CD4-positive, alpha-beta T cell (primary cell): ENCODE results near the gene STK32C. TPM values are rescaled to one million over a fixed set of nuclear protein-coding genes. Genes with fewer than 3 reads are reported as not detected.

Experiments used
- ATAC-seq: fragments of 200-7000 bp; cut with Tn5 transposase; one replicate; pipeline ENCODE4 v1.10.0; 2022; ENCODE audit warnings: mild to moderate bottlenecking; ENCODE audit not compliant: poor library complexity
- CTCF ChIA-PET: fragments of 350-600 bp; sonication (Branson Sonifier 250); formaldehyde crosslinking; loops from one replicate; lab custom pipeline; 2021; ENCODE audit warnings: antibody characterized with exemption, inconsistent platforms; lab: Charles Lee
- POLR2A ChIA-PET: fragments of 350-600 bp; sonication (Branson Sonifier 250); formaldehyde crosslinking; loops from one replicate; lab custom pipeline; 2021; ENCODE audit warnings: antibody characterized with exemption, inconsistent platforms; lab: Charles Lee
- DNase-seq, 14 experiments: peaks; one replicate each; pipeline ENCODE4 v3.0.0-alpha.2; 2013 to 2020; ENCODE audit warnings: mixed read lengths in 2 of 14
- H3K27ac ChIP-seq, 2 donors: one replicate each; pipeline versions ENCODE4 v1.5.1 to v1.7.0; 2013; ENCODE audit warnings: low read length in 2 of 2, low read depth in 1 of 2, mild to moderate bottlenecking in 1 of 2
- H3K27me3 ChIP-seq, 2 experiments: 1 replicate in 1 of 2; 2 replicates in 1 of 2; pipeline versions ENCODE4 v1.6.1 to v1.7.0; 2013; ENCODE audit warnings: low read length in 2 of 2, control low read depth in 1 of 2, mild to moderate bottlenecking in 1 of 2, moderate library complexity in 1 of 2; ENCODE audit not compliant: insufficient read depth in 2 of 2, control insufficient read depth in 1 of 2
- H3K36me3 ChIP-seq: one replicate; pipeline ENCODE4 v1.6.1; 2013; ENCODE audit warnings: low read length, control low read depth; ENCODE audit not compliant: insufficient read depth
- H3K4me1 ChIP-seq: one replicate; pipeline ENCODE4 v1.6.1; 2013; ENCODE audit warnings: low read length, control low read depth; ENCODE audit not compliant: insufficient read depth
- H3K4me3 ChIP-seq: one replicate; pipeline ENCODE4 v1.5.1; 2013; ENCODE audit warnings: mild to moderate bottlenecking, low read length, moderate library complexity
- H3K9me3 ChIP-seq, 2 experiments: 1 replicate in 1 of 2; 2 replicates in 1 of 2; pipeline versions ENCODE4 v1.6.1 to v1.7.0; 2013; ENCODE audit warnings: low read length in 2 of 2, mild to moderate bottlenecking in 2 of 2, control low read depth in 1 of 2, moderate library complexity in 1 of 2; ENCODE audit not compliant: control insufficient read depth in 1 of 2, insufficient read depth in 1 of 2
- H3K27ac Mint-ChIP-seq: one replicate; pipeline ENCODE4 v1.8.0; 2020; ENCODE audit warnings: mixed read lengths
- H3K27me3 Mint-ChIP-seq: one replicate; pipeline ENCODE4 v1.8.0; 2021; ENCODE audit warnings: mixed read lengths
- H3K36me3 Mint-ChIP-seq: one replicate; pipeline ENCODE4 v1.8.0; 2021; ENCODE audit warnings: low read depth, mixed read lengths
- H3K4me1 Mint-ChIP-seq: one replicate; pipeline ENCODE4 v1.8.0; 2021; ENCODE audit warnings: low read depth, mixed read lengths
- H3K4me3 Mint-ChIP-seq: one replicate; pipeline ENCODE4 v1.8.0; 2020; ENCODE audit warnings: mild to moderate bottlenecking, mixed read lengths
- H3K9me3 Mint-ChIP-seq: one replicate; pipeline ENCODE4 v1.8.0; 2020; ENCODE audit warnings: mixed read lengths
- intact Hi-C, 2 experiments: fragments of 100-400 bp; cut with DNase I in 1 of 2; cut with micrococcal nuclease in 1 of 2; formaldehyde crosslinking; loops; one replicate each; pipeline versions ENCODE4 v1.15.1 to v1.9.0; 2023 to 2025; cut with DNase I, micrococcal nuclease
- total RNA-seq, 174 experiments: library from RNA in 2 of 174; stranded (reverse) in 2 of 174; gene quantifications; one replicate each; pipeline ENCODE4 v1.2.3 and lab custom pipeline; 2021 to 2026
- TF ChIP-seq, protein P1 (sequence below): fragments of 200-600 bp; IDR thresholded peaks from one replicate; pipeline ENCODE4 v1.8.0; 2022; ENCODE audit warnings: antibody characterized with exemption, mild to moderate bottlenecking

Gene STK32C
- total RNA-seq, 2 experiments from 2014 or later = 4.9 to 5.2 TPM

DNA sequence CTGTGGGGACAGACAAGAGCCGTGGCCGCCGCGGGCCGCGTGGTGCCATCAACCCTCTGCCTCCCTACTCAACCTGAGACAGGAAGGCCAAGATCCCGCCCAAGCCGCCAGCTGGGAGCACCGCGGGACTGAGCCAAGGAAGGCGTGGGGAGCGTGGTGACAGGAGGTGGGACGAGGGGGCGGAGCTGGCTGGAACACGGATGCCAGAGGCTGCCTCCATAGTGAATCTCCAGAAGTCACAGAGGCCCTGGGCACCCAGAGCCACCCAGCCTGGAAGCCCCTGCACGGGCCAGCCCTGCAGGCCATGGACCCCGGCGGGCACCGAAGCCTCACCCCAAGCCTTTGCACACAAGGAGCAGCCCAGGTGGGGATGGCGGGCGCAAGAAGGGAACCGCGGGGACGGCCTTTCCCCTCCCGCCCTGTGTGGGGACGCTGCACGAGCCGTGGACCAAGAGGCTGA, 139.1 kb downstream of the STK32C start:
- Mint-ChIP-seq H3K4me1 (peaks cover 13% of the 10 kb centered on the region), H3K27me3 (peaks cover 8% of the 10 kb centered on the region), H3K27ac (no peak overlapping the region), H3K36me3 (no peaks in the 10 kb centered on the region), H3K9me3 (no peaks in the 10 kb centered on the region), H3K4me3 (no peak overlapping the region)
- Histone ChIP-seq H3K9me3 (no peaks in the 10 kb centered on the region), H3K4me3 (no peak overlapping the region), H3K36me3 (no peaks in the 10 kb centered on the region), H3K27ac (no peak overlapping the region), H3K4me1 (peaks cover 3% of the 10 kb centered on the region), H3K27me3 (no peaks in the 10 kb centered on the region)
- intact Hi-C loops = no loop called here
- TF ChIP-seq, protein P1, sequence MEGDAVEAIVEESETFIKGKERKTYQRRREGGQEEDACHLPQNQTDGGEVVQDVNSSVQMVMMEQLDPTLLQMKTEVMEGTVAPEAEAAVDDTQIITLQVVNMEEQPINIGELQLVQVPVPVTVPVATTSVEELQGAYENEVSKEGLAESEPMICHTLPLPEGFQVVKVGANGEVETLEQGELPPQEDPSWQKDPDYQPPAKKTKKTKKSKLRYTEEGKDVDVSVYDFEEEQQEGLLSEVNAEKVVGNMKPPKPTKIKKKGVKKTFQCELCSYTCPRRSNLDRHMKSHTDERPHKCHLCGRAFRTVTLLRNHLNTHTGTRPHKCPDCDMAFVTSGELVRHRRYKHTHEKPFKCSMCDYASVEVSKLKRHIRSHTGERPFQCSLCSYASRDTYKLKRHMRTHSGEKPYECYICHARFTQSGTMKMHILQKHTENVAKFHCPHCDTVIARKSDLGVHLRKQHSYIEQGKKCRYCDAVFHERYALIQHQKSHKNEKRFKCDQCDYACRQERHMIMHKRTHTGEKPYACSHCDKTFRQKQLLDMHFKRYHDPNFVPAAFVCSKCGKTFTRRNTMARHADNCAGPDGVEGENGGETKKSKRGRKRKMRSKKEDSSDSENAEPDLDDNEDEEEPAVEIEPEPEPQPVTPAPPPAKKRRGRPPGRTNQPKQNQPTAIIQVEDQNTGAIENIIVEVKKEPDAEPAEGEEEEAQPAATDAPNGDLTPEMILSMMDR = no peak
- CTCF ChIA-PET = no interaction called here
- no peak for ATAC-seq
- no peak for DNase-seq
- POLR2A ChIA-PET = no interaction called here

DNA sequence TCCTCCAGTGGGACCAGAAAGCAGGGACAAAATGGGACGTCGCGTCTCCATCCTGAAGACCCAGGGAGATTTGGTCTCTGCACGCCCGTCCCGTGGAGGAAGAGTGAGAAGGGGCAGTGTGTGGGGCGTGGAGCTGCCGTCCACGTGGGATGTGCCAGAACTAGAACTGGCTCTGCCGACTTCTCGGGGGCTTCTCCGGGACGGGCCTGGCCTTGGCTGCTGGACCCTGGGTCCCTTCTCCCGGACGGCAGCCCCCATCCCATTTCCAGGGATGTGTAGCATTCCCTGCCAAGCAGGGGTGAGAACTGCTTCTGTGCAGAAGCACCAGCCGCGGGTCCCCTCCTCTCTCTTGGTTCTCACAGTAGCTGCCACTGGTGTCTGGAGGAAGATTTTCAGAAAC, 139.8 kb downstream of the STK32C start:
- H3K4me1 Mint-ChIP-seq = peaks cover 13% of the 10 kb centered on the region
- Histone ChIP-seq H3K27ac (no peak overlapping the region), H3K4me1 (peaks cover 6% of the 10 kb centered on the region), H3K9me3 (peaks cover 0 to 6% of the 10 kb centered on the region in 2 experiments), H3K4me3 (no peak overlapping the region), H3K36me3 (no peaks in the 10 kb centered on the region), H3K27me3 (no peaks in the 10 kb centered on the region)
- ChIA-PET POLR2A (no interaction called here), CTCF (no interaction called here)
- TF ChIP-seq, protein P1 = no peak
- H3K9me3 Mint-ChIP-seq = no peaks in the 10 kb centered on the region
- no peak for ATAC-seq
- no peak overlapping the region for H3K4me3 Mint-ChIP-seq
- H3K27me3 Mint-ChIP-seq = peaks cover 8% of the 10 kb centered on the region
- no peak overlapping the region for H3K27ac Mint-ChIP-seq
- DNase-seq = no peak
- intact Hi-C loops = no loop called here
- no peaks in the 10 kb centered on the region for H3K36me3 Mint-ChIP-seq

DNA sequence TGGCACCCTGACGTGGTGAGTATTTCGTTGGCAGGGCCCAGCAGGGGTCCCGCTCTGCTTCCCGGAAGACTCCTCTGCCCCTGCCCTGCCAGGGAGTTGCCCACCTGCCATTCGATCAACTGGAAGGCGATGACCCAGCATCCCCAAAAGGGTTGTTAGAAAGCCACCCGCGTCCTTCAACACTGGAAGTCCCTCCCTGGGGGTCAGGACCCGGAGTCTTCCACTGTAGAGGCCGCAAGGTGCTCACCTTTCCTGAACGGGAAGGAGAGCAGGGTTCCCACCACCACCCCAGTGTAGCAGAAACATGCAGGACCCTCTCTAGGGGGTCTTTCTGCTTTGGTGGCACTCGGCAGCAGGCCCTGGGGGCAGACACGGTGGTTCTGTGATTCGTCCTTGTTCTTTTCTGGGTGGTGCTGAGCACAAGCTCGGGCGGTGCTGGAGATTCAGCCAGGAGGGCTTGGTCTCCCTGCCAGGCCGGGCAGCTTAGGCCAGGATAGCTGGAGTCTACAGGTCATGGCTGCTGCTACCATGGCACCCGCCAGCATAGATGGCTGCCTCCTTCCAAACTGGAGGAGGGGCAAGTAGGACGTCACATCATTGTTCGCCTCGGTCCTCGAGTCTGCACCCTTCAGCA, 140.6 kb downstream of the STK32C start:
- H3K27ac Mint-ChIP-seq = peak overlapping the region; percentile 12
- H3K27me3 Mint-ChIP-seq = peaks cover 3% of the 10 kb centered on the region
- no peak overlapping the region for H3K27ac ChIP-seq
- ATAC-seq = no peak
- intact Hi-C loops = no loop called here
- ChIA-PET POLR2A (no interaction called here), CTCF (no interaction called here)
- H3K36me3 Mint-ChIP-seq = no peaks in the 10 kb centered on the region
- TF ChIP-seq, protein P1 = no peak
- no peak overlapping the region for H3K4me3 ChIP-seq
- peaks cover 21% of the 10 kb centered on the region for H3K4me1 Mint-ChIP-seq
- no peaks in the 10 kb centered on the region for H3K27me3 ChIP-seq
- no peaks in the 10 kb centered on the region for H3K9me3 Mint-ChIP-seq
- peaks cover 0 to 8% of the 10 kb centered on the region in 2 experiments for H3K9me3 ChIP-seq
- peaks cover 14% of the 10 kb centered on the region for H3K4me1 ChIP-seq
- no peak overlapping the region for H3K4me3 Mint-ChIP-seq
- no peak for DNase-seq
- no peaks in the 10 kb centered on the region for H3K36me3 ChIP-seq
